NCI-H1436 (cell line): Measurements from ENCODE around the gene KLHDC7B.

Experiments used
- DNase-seq: peaks from one replicate; lab custom pipeline; 2025; lab: John Stamatoyannopoulos, UW

Gene KLHDC7B

GRCh38 chr22:50548040-50548920, 2.6 kb downstream of the KLHDC7B start:
- DNase-seq: no peak

DNA sequence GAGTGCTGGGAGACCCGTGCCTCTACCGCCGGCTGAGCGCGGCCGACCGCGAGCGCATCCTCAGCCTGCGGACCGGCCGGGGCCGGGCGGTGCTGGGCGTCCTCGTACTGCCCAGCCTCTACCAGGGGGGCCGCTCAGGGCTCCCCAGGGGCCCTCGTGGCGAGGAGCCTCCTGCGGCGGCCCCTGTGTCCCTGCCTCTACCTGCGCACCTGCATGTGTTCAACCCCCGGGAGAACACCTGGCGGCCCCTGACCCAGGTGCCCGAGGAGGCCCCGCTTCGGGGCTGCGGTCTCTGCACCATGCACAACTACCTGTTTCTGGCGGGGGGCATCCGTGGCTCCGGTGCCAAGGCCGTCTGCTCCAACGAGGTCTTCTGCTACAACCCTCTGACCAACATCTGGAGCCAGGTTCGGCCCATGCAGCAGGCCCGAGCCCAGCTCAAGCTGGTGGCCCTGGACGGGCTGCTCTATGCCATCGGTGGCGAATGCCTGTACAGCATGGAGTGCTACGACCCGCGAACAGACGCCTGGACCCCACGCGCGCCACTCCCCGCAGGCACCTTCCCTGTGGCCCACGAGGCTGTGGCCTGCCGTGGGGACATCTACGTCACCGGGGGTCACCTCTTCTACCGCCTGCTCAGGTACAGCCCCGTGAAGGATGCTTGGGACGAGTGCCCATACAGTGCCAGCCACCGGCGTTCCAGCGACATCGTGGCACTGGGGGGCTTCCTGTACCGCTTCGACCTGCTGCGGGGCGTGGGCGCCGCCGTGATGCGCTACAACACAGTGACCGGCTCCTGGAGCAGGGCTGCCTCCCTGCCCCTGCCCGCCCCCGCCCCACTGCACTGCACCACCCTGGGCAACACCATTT, 3.5 kb downstream of the KLHDC7B start:
- DNase-seq: no peak

GRCh38 chr22:50550395-50550794, 4.7 kb downstream of the KLHDC7B start:
- no peak for DNase-seq

DNA sequence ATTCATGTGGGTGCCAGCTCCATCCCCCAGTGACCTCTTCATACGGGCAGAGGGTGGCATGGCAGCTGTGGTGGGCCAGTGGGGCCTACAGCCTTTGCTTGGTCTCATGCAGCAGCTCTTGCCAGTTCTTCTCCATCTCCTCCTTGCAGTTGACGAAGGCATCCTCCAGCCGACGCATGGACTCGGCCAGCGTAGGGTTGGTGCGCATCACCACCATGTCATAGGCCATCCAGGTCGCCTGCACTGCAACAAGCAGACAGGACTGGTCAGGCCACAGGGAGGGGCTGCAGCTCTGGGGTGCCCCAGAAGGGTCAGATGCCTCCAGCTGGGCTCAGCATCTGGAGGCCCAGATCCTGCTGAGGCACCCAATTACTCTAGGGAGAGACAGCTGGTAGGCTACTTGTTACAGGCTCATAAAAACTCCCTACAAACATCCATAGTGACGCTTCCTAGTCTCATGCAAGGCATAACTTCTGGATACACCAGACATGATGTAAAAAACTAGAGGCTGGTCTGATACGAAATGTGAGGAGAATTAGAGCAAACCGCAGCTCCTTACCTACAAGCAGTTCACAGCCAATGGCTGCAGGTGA, 5.6 kb downstream of the KLHDC7B start:
- DNase-seq: no peak

- no peak for DNase-seq
Observed at GRCh38 chr22:50553310-50553709, 7.6 kb downstream of the KLHDC7B start.

DNA sequence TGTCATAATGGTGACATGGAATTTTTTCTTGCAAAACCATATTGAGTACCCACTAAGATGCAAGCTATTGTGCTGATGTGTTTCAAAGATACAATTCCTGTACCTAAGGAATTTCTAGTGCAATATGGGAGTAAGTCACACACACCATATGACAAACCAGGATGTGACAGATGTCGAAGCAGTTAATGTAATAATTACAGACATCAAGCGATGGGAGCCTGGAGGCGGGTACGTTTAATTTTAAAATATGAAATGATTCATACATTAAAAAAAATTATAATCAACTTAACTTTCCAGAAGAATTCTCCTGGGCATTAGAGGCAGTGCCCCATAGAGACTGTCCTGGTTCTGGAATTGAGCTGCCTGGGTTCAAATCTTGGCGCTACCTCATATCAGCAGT, 11.0 kb downstream of the KLHDC7B start:
- no peak for DNase-seq

DNA sequence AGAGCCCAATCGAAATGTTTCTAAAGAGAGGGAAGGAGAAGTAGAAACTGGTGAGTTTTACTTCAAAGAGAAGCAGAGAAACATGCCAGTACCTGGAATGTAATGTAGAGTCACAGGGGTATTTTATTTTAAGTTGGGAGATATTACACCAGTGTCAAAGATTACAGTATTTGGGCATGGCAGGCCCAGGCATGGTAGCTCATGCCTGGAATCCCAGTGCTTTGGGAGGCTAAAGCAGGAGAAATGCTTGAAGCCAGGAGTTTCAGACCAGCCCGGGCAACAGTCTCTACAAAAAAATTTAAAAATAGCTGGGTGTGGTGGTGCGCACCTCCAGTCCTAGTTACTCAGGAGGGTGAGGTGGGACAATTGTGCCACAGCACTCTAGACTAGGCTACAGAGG, 14.3 kb downstream of the KLHDC7B start:
- no peak for DNase-seq

- no peak for DNase-seq
Observed at GRCh38 chr22:50561401-50562358, 16.0 kb downstream of the KLHDC7B start.

DNA sequence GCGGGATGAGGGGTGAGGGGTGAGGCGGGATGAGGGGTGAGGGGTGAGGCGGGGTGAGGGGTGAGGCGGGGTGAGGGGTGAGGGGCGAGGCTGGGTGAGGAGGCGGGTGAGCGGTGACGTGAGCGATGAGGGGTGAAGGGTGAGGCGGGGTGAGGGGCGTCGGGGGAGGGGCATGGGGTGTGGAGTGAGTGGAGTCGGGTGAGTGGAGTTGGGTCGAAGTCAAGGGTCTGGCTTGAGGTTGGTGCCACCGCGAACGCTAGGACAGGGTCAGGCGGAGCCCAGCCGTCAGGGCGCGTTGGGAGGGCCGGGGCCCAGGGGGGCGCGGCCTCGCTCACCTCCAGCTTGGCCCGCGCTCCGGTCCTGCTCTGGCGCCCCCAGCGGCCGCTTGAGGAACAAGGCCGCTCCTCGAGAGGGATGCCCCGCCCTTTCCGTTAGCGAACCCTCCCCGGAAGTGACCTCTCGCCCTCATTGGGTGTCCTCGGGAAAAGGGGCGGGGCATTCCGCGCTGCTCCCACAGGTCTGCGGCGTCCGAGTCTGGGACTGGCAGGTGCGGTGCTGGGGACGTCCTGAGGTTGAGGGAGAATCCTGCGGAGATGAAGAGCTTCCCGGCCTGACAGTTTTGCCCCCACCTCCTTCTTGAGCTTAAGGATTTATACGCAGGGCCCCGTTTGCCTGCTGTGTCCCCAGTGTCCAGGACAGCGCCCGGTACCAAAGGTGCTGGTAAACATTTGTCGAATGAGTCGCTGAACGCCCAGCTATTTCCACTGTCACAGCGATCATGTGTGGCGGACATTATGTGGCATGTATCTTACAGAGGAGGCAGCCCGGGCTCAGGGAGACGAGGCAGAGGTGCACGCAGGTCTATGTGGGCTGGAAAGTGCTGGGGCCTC, 17.1 kb downstream of the KLHDC7B start, which contains the start of gene SYCE3:
Gene SYCE3 (minus strand): TSS at position 397 of the 890 bp plus-strand sequence. CDS start 6,514 bp downstream, outside the sequence.
- DNase-seq: peak; percentile 97

DNA sequence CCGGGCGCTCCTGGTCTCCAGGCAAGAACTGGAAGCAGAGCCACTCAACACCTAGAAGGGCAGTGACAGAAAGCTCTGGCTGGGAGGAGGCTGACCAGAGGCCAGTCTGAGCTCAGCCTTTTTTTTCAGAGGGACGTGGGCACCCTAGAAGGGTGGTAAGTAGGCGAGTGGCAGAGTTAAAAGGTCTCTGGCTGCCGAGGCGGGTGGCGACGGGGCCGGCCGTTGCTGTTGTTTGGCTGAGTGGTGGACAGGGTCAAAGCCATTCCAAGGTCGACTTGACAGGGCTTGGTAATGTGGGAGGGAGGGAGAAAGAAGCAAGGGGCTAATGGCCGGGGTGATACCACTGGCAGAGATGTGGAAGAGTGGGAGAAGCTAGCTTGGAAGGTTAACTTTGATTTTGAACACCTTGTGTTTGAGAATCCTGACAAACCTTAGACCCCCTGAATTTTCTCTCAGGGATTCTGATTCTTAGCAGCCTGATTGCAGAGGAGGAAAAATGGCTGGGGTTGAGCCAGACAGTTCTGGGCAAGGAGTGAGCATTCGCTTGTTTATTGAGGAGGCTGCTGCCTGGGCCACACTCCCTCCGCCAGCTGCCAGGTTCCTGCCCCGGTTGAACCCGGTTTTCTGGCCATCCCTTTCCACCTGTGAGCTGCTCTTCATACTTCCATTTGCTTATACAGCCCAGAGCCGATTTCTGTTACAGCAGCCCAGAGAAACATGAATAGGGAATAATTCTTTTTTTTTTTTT, 17.9 kb downstream of the KLHDC7B start:
- no peak for DNase-seq

DNA sequence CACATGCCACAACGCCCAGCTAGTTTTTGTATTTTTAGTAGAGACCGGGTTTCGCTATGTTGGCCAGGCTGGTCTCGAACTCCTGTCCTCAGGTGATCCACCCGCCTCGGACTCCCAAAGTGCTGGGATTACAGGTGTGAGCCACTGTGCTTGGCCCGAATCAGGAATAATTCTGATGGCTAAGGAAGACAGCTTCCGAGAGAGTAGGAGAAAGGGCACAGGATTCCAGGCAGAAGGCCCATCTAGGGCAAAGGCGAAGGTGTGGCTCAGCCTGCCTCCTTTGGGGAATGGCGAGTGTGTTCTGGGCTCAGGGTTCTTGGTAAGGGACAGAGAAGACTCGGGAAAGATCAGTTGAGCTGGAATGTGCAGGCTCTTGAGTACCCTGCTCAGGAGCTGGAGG, 18.6 kb downstream of the KLHDC7B start:
- no peak for DNase-seq

- DNase-seq: no peak
Observed at GRCh38 chr22:50567721-50568252, 22.1 kb downstream of the KLHDC7B start.

GRCh38 chr22:50568626-50569025, 22.9 kb downstream of the KLHDC7B start:
- no peak for DNase-seq

GRCh38 chr22:50569041-50569459, 23.4 kb downstream of the KLHDC7B start:
- no peak for DNase-seq

GRCh38 chr22:50569896-50570535, 24.3 kb downstream of the KLHDC7B start:
- DNase-seq: no peak

DNA sequence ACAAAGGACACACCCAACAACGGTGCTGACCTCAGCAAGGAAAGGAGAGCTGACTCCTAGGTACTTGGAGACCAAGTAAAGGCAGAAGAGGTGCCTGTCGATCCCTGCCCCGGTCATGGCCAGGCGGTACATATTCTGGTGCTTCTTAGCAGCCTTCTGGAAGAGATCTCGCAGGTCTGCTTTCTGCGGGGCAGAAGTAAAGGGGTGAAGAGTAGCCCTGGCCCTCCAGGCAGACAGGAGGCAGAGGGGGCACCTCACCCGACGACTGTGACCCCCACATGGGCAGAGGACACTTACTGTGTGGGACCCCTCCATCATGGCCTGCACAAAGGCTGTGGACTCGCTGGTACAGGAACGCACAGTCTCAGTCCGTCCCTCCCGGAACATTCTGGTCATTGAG, 25.2 kb downstream of the KLHDC7B start:
- no peak for DNase-seq

- no peak for DNase-seq
Observed at GRCh38 chr22:50571264-50572175, 25.8 kb downstream of the KLHDC7B start.

DNA sequence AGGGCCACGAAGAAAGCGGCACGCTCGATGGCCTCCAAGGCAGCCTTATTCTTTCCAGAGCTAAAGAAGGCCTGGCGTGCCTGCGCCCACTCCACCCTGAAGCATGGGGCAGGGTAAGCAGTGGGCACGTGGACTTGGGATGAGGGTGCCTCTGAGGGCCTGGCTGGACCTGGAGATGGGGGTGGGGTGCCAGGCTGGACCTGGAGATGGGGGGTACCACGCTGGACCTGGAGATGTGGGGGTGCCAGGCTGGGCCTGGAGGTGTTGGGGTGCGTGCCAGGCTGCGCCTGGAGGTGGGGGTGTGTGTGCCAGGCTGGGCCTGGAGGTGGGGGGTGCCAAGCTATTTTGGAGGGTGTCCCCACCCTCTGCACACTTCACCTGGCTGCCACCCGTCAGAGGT, 27.3 kb downstream of the KLHDC7B start:
- DNase-seq: no peak
